K562 (cell line): Measurements from ENCODE around the gene TMEM158. TPM values are rescaled to one million over a fixed set of nuclear protein-coding genes. Genes with fewer than 3 reads are reported as not detected.

Experiments
- CEBPB ChIP-seq: fragments of 450-650 bp; IDR thresholded peaks from 2 replicates; pipeline ENCODE4 v1.6.1; 2016; ENCODE audit warnings: missing genetic modification characterization, missing compliant biosample characterization
- FOSL1 ChIP-seq: fragments of 200-800 bp; sonication (Bioruptor generic); conservative IDR thresholded peaks from 2 replicates; pipeline ENCODE4 v1.6.1; 2016; ENCODE audit warnings: missing genetic modification characterization, missing compliant biosample characterization
- FOXA1 ChIP-seq: fragments of 450-650 bp; IDR thresholded peaks from 2 replicates; pipeline ENCODE4 v1.6.1; 2016; ENCODE audit warnings: mild to moderate bottlenecking, borderline replicate concordance
- HNRNPLL ChIP-seq: fragments of 200-400 bp; formaldehyde crosslinking; IDR thresholded peaks from 2 replicates; pipeline ENCODE4 v1.6.1; 2017; ENCODE audit warnings: low read length, low read depth, mild to moderate bottlenecking; ENCODE audit not compliant: poor library complexity, severe bottlenecking
- NCOA6 ChIP-seq: fragments of 450-650 bp; IDR thresholded peaks from 2 replicates; pipeline ENCODE4 v1.6.1; 2017; ENCODE audit warnings: mild to moderate bottlenecking
- NFE2L1 ChIP-seq: fragments of 450-650 bp; IDR thresholded peaks from 2 replicates; pipeline ENCODE4 v1.6.1; 2016; ENCODE audit warnings: missing genetic modification characterization, low read depth, mild to moderate bottlenecking, missing compliant biosample characterization, moderate library complexity, borderline replicate concordance
- NFRKB ChIP-seq: fragments of 450-650 bp; IDR thresholded peaks from 2 replicates; pipeline ENCODE4 v1.6.1; 2016; ENCODE audit warnings: low read depth
- NR2C1 ChIP-seq, 2 experiments: fragments of 450-650 bp; IDR thresholded peaks; 2 replicates each; pipeline ENCODE4 v1.6.1; 2017; ENCODE audit warnings: mild to moderate bottlenecking in 2 of 2, antibody characterized with exemption in 1 of 2, inconsistent platforms in 1 of 2, missing compliant biosample characterization in 1 of 2, missing genetic modification characterization in 1 of 2
- PCBP2 ChIP-seq: fragments of 200-400 bp; formaldehyde crosslinking; IDR thresholded peaks from 2 replicates; pipeline ENCODE4 v1.6.1; 2018; ENCODE audit warnings: low read length, low read depth, mild to moderate bottlenecking, moderate library complexity; ENCODE audit not compliant: poor library complexity, severe bottlenecking
- TCF3 ChIP-seq: sonication (generic); formaldehyde crosslinking; IDR thresholded peaks from 2 replicates; pipeline ENCODE4 v1.4.0; 2020; ENCODE audit warnings: mild to moderate bottlenecking, missing genetic modification reagents
- TCF7L2 ChIP-seq: fragments of 150-350 bp; IDR thresholded peaks from 2 replicates; pipeline ENCODE4 v1.6.1; 2016; ENCODE audit warnings: low read depth, mild to moderate bottlenecking, low read length, moderate library complexity
- ZNF124 ChIP-seq: sonication (generic); formaldehyde crosslinking; IDR thresholded peaks from 2 replicates; pipeline ENCODE4 v1.8.1; 2022; ENCODE audit warnings: missing genetic modification reagents
- ZNF134 ChIP-seq: fragments of 250-450 bp; sonication (Bioruptor Pico); conservative IDR thresholded peaks from 2 replicates; pipeline ENCODE4 v1.4.0; 2020
- ZNF212 ChIP-seq: fragments of 450-650 bp; formaldehyde crosslinking; IDR thresholded peaks from 2 replicates; pipeline ENCODE4 v1.4.0; 2020; ENCODE audit warnings: mild to moderate bottlenecking
- ZNF277 ChIP-seq: fragments of 250-450 bp; sonication (Bioruptor Pico); IDR thresholded peaks from 2 replicates; pipeline ENCODE4 v1.8.0; 2022; ENCODE audit warnings: inconsistent platforms, mild to moderate bottlenecking, moderate library complexity, borderline replicate concordance
- ZNF431 ChIP-seq: sonication (generic); formaldehyde crosslinking; IDR thresholded peaks from 2 replicates; pipeline ENCODE4 v1.8.0; 2022; ENCODE audit warnings: mild to moderate bottlenecking, missing genetic modification reagents
- ZNF77 ChIP-seq: fragments of 250-450 bp; sonication (Bioruptor Pico); IDR thresholded peaks from 2 replicates; pipeline ENCODE4 v1.5.0; 2020
- ZNF79 ChIP-seq: fragments of 250-450 bp; sonication (Bioruptor Pico); IDR thresholded peaks from 2 replicates; pipeline ENCODE4 v1.4.0; 2020; ENCODE audit warnings: low read depth, mild to moderate bottlenecking, moderate library complexity
- polyA plus RNA-seq, 8 experiments: library from polyadenylated mRNA; depleted of rRNA in 4 of 8; stranded (reverse) in 5 of 8; unstranded in 3 of 8; fragments of >200 nt; fragmentation: Nextera tagmentation in 2 of 8; fragmentation: Illumina TruSeq in 1 of 8; extraction: Ambion mirVana in 2 of 8; extraction: Trizol in 1 of 8; gene quantifications; 2 replicates each; pipeline versions ENCODE4 v1.2.1 to v1.2.3, GENCODE V29; 2011 to 2014; ENCODE audit warnings: inconsistent platforms in 1 of 8, missing spikeins in 1 of 8
- total RNA-seq, 7 experiments: library from RNA; depleted of rRNA in 6 of 7; stranded (reverse); fragments of >200 nt in 6 of 7; fragmentation: Illumina TruSeq in 2 of 7; extraction: Trizol in 2 of 7; gene quantifications; 2 replicates each; pipeline versions ENCODE4 v1.2.1 to v1.2.3, GENCODE V29; 2011 to 2021; ENCODE audit warnings: low replicate concordance in 1 of 7
- TF ChIP-seq, protein P1 (sequence below): fragments of 450-650 bp; IDR thresholded peaks from 2 replicates; pipeline ENCODE4 v1.7.1; 2018; ENCODE audit warnings: mild to moderate bottlenecking, low read depth; ENCODE audit not compliant: partially characterized antibody
- TF ChIP-seq, protein P2 (sequence below), 3 experiments: fragments of 200-800 bp in 1 of 3; fragments of 250-450 bp in 1 of 3; fragments of 450-650 bp in 1 of 3; sonication (Bioruptor Pico) in 1 of 3; sonication (Bioruptor generic) in 1 of 3; formaldehyde crosslinking in 1 of 3; IDR thresholded peaks; 2 replicates each; pipeline versions ENCODE4 v1.6.1 to v1.8.0; 2016 to 2022; ENCODE audit warnings: mild to moderate bottlenecking in 2 of 3, missing genetic modification characterization in 2 of 3, missing compliant biosample characterization in 1 of 3, moderate library complexity in 1 of 3

The TMEM158 gene
- total and polyA plus RNA-seq, 9 of the 15 experiments (the other 6 are each of a cell fraction or from before 2014, with no cell fraction given) = 2.2 to 46.5 (median 8.4) TPM

GRCh38 chr3:45182915-45183871, 42.9 kb downstream of the TMEM158 start (continued):
- TF ChIP-seq ZNF277 (no peak), ZNF79 (CRISPR knock-in tag) (no peak), PCBP2 (no peak), TCF3 (CRISPR knock-in tag) (no peak), NFRKB (no peak; the same call in 1 of the 2 replicates), NR2C1 (IDR thresholded peaks at IDR 0.05) (no peak), NR2C1 (tag; IDR thresholded peaks at IDR 0.05) (no peak), NFE2L1 (tag) (peak; percentile 92), ZNF431 (CRISPR knock-in tag) (0 out of 2 replicates have a peak, but pooled peaks have one; percentile 22), CEBPB (tag) (peak; percentile 52; the same call in 1 of the 2 replicates), ZNF77 (CRISPR knock-in tag) (no peak), FOXA1 (no peak), FOSL1 (0 out of 2 replicates have a peak, but pooled peaks have one; percentile 50), ZNF124 (CRISPR knock-in tag) (no peak), NCOA6 (no peak), ZNF134 (CRISPR knock-in tag) (no peak), HNRNPLL (no peak), TCF7L2 (no peak), ZNF212 (CRISPR knock-in tag) (no peak)
- TF ChIP-seq, protein P1, sequence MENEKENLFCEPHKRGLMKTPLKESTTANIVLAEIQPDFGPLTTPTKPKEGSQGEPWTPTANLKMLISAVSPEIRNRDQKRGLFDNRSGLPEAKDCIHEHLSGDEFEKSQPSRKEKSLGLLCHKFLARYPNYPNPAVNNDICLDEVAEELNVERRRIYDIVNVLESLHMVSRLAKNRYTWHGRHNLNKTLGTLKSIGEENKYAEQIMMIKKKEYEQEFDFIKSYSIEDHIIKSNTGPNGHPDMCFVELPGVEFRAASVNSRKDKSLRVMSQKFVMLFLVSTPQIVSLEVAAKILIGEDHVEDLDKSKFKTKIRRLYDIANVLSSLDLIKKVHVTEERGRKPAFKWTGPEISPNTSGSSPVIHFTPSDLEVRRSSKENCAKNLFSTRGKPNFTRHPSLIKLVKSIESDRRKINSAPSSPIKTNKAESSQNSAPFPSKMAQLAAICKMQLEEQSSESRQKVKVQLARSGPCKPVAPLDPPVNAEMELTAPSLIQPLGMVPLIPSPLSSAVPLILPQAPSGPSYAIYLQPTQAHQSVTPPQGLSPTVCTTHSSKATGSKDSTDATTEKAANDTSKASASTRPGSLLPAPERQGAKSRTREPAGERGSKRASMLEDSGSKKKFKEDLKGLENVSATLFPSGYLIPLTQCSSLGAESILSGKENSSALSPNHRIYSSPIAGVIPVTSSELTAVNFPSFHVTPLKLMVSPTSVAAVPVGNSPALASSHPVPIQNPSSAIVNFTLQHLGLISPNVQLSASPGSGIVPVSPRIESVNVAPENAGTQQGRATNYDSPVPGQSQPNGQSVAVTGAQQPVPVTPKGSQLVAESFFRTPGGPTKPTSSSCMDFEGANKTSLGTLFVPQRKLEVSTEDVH = no peak
- TF ChIP-seq, protein P2, sequence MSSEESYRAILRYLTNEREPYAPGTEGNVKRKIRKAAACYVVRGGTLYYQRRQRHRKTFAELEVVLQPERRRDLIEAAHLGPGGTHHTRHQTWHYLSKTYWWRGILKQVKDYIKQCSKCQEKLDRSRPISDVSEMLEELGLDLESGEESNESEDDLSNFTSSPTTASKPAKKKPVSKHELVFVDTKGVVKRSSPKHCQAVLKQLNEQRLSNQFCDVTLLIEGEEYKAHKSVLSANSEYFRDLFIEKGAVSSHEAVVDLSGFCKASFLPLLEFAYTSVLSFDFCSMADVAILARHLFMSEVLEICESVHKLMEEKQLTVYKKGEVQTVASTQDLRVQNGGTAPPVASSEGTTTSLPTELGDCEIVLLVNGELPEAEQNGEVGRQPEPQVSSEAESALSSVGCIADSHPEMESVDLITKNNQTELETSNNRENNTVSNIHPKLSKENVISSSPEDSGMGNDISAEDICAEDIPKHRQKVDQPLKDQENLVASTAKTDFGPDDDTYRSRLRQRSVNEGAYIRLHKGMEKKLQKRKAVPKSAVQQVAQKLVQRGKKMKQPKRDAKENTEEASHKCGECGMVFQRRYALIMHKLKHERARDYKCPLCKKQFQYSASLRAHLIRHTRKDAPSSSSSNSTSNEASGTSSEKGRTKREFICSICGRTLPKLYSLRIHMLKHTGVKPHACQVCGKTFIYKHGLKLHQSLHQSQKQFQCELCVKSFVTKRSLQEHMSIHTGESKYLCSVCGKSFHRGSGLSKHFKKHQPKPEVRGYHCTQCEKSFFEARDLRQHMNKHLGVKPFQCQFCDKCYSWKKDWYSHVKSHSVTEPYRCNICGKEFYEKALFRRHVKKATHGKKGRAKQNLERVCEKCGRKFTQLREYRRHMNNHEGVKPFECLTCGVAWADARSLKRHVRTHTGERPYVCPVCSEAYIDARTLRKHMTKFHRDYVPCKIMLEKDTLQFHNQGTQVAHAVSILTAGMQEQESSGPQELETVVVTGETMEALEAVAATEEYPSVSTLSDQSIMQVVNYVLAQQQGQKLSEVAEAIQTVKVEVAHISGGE (CRISPR knock-in tag; IDR thresholded peaks at IDR 0.05) = no peak
